ENCODE data around the gene GTF2IRD1.
"Not testable (repeated sequence)": the region's sequence is repeated elsewhere in the genome, so short reads cannot be mapped to it uniquely, and the experiment has no call there.

GTF2IRD1 gene

DNA sequence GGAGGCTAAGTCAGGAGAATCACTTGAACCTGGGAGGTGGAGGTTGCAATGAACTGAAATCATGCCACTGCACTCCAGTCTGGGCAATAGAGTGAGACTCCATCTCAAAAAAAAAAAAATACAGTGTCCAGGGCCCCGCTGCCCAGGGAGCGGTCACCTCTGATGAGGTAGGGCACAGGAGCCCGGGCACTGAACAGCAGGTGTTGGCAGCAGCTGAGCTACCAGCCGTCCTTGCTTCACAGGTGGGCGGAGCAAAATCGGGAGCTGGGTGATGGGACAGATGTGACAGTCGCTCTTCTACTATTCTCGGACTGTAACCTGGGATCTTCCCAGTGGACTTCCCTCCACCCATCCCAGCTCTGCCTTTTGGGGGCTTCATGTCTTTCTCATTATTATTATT lies 49.4 kb downstream of the GTF2IRD1 start:
- peaks cover 15% of the 10 kb centered on the region for H3K4me1 Mint-ChIP-seq
- H3K36me3 Mint-ChIP-seq (ENCODE audit: low read depth): peaks cover 27% of the 10 kb centered on the region
- no peaks in the 10 kb centered on the region for H3K9me3 Mint-ChIP-seq
- no peak for DNase-seq
- H3K27ac Mint-ChIP-seq: no peak overlapping the region
- H3K27me3 Mint-ChIP-seq (ENCODE audit: low read depth, poor library complexity): peaks cover 7% of the 10 kb centered on the region
- H3K4me3 Mint-ChIP-seq: no peak overlapping the region
- TF ChIP-seq, protein P1, sequence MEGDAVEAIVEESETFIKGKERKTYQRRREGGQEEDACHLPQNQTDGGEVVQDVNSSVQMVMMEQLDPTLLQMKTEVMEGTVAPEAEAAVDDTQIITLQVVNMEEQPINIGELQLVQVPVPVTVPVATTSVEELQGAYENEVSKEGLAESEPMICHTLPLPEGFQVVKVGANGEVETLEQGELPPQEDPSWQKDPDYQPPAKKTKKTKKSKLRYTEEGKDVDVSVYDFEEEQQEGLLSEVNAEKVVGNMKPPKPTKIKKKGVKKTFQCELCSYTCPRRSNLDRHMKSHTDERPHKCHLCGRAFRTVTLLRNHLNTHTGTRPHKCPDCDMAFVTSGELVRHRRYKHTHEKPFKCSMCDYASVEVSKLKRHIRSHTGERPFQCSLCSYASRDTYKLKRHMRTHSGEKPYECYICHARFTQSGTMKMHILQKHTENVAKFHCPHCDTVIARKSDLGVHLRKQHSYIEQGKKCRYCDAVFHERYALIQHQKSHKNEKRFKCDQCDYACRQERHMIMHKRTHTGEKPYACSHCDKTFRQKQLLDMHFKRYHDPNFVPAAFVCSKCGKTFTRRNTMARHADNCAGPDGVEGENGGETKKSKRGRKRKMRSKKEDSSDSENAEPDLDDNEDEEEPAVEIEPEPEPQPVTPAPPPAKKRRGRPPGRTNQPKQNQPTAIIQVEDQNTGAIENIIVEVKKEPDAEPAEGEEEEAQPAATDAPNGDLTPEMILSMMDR (IDR thresholded peaks at IDR 0.05): no peak

- Mint-ChIP-seq H3K4me3 (no peak overlapping the region), H3K9me3 (no peaks in the 10 kb centered on the region), H3K27ac (no peak overlapping the region), H3K4me1 (peaks cover 15% of the 10 kb centered on the region), H3K27me3 (ENCODE audit: low read depth, poor library complexity) (peaks cover 7% of the 10 kb centered on the region), H3K36me3 (ENCODE audit: low read depth) (peaks cover 28% of the 10 kb centered on the region)
- DNase-seq: no peak
- TF ChIP-seq, protein P1 (IDR thresholded peaks at IDR 0.05): no peak
Observed at GRCh38 chr7:74503943-74504342, 50.2 kb downstream of the GTF2IRD1 start.

- TF ChIP-seq, protein P1 (IDR thresholded peaks at IDR 0.05): no peak
- H3K9me3 Mint-ChIP-seq: no peaks in the 10 kb centered on the region
- no peak overlapping the region for H3K4me3 Mint-ChIP-seq
- peaks cover 24% of the 10 kb centered on the region for H3K36me3 Mint-ChIP-seq (ENCODE audit: low read depth)
- peaks cover 3% of the 10 kb centered on the region for H3K27me3 Mint-ChIP-seq (ENCODE audit: low read depth, poor library complexity)
- DNase-seq: no peak
- H3K27ac Mint-ChIP-seq: peak overlapping the region; percentile 79
- peaks cover 8% of the 10 kb centered on the region for H3K4me1 Mint-ChIP-seq
Observed at GRCh38 chr7:74505471-74506324, 52.0 kb downstream of the GTF2IRD1 start.

GRCh38 chr7:74506325-74506724 lies 52.6 kb downstream of the GTF2IRD1 start:
- Mint-ChIP-seq H3K36me3 (ENCODE audit: low read depth) (peaks cover 24% of the 10 kb centered on the region), H3K4me1 (peaks cover 1% of the 10 kb centered on the region), H3K27ac (peak overlapping the region; percentile 36), H3K4me3 (no peak overlapping the region), H3K9me3 (no peaks in the 10 kb centered on the region), H3K27me3 (ENCODE audit: low read depth, poor library complexity) (peaks cover 3% of the 10 kb centered on the region)
- no peak for DNase-seq
- TF ChIP-seq, protein P1 (IDR thresholded peaks at IDR 0.05): no peak

DNA sequence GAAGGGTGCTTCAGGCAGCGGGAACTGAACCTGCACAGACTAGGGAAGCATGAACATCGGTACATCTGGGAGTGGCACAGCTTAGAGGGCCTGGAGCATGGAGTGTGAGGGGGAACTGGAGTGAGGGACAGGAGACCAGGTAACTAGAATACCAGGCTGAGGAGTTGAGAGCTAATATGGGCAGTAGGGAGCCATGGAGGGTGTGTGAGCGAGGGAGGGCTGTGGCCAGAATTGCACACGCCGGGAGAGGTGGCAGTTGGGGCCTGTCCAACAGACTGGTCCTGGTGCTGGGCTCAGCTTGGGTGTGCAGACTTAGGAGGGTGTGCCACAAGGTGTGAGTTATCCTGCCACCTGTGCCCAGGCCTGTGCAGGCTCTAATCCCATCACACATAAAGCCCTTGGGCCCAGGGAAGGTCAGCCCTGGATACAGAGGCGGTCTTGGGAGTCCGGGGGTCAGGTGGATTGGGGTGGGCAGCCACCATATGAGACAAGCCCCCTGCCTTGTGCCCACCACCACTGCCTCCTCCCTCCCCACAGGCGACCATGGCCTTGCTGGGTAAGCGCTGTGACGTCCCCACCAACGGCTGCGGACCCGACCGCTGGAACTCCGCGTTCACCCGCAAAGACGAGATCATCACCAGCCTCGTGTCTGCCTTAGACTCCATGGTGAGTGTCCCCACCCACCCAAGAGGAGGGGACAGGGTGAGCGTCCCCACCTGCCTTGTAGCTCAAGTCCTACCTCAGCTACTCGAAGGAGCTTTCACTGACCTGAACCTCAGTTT lies 54.0 kb downstream of the GTF2IRD1 start:
- H3K36me3 Mint-ChIP-seq (ENCODE audit: low read depth): peaks cover 24% of the 10 kb centered on the region

GRCh38 chr7:74509453-74509852 lies 55.7 kb downstream of the GTF2IRD1 start:
- not testable (repeated sequence) for H3K4me3 Mint-ChIP-seq; H3K4me1 Mint-ChIP-seq; H3K9me3 Mint-ChIP-seq; H3K36me3 Mint-ChIP-seq (ENCODE audit: low read depth); H3K27me3 Mint-ChIP-seq (ENCODE audit: low read depth, poor library complexity); DNase-seq
- H3K27ac Mint-ChIP-seq: peak overlapping the region; percentile 36

More for the DNA sequence above, 54.0 kb downstream of the GTF2IRD1 start:
- Mint-ChIP-seq H3K27ac (no peak overlapping the region), H3K27me3 (ENCODE audit: low read depth, poor library complexity) (peaks cover 3% of the 10 kb centered on the region), H3K9me3 (no peaks in the 10 kb centered on the region), H3K4me1 (no peaks in the 10 kb centered on the region), H3K4me3 (no peak overlapping the region)
- no peak for DNase-seq
- TF ChIP-seq, protein P1 (IDR thresholded peaks at IDR 0.05): no peak

Measured in nephron progenitor cell (in vitro differentiated cells).